Activated T-helper 9 cell treated with anti-CD3 and anti-CD28 coated beads, Interleukin-2, amount 50 U/mL, for 16 hours (primary cell): ENCODE data around the gene PAGE2B.
"Not testable (repeated sequence)": the region's sequence is repeated elsewhere in the genome, so short reads cannot be mapped to it uniquely, and the experiment has no call there.

Experiments
- DNase-seq: peaks from one replicate; pipeline ENCODE4 v3.0.0-alpha.2; 2020; ENCODE audit warnings: low read depth

The PAGE2B gene, protein sequence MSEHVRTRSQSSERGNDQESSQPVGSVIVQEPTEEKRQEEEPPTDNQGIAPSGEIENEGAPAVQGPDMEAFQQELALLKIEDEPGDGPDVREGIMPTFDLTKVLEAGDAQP

DNA sequence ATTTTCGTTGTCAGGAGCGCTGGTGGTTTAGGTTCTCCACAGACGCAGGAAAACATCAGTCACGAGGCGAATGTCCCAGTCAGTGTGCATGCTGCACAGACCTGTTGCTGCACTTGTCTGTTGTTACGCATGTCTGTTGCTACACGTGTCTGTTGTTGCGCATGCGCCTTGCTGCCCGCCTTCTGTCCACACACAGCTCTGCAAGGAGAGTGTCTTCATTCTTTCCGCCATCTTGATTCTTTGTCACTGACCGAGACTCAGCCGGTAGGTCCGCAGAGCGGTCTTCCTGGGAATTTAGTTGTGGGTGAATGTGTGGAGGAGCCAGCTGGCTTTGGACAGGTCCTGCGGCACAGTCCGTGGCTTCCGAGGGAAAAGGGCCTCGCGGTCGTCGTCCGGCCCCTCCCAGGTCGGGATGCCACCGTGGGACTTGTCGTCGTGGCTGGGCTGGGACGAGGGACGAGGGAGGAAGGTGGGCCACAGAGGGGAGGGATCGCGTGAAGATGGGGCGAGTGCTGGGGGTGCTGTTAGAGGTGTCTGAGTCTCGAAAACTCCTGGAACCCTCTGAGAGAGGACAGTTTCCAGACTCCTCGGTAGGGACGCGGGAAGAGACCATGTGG, at the start of gene PAGE2B:
PAGE2B (plus strand) TSS at position 180 of the 617 bp plus-strand sequence. CDS start 1,012 bp downstream, outside the sequence.
- no peak for DNase-seq

DNA sequence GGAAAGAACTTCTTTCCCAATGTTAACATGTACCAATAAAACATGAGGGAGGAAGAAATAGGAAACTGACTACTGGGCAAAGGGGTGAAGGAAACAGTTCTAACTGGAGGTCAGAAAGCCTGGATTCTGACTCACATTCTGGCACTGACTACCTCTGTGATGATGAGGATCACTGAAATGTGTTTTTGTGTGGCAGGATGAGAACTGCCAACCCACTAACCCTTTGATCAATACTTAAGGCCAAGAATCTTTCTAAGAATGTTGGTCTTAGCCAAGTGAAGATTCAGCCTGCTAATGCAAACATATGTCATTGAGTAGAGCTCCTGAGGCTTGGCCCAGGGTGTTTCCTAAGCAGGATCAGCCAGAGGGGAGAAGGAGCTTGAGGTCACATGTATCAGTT, 48.7 kb upstream of the PAGE2B start:
- DNase-seq: no peak

DNA sequence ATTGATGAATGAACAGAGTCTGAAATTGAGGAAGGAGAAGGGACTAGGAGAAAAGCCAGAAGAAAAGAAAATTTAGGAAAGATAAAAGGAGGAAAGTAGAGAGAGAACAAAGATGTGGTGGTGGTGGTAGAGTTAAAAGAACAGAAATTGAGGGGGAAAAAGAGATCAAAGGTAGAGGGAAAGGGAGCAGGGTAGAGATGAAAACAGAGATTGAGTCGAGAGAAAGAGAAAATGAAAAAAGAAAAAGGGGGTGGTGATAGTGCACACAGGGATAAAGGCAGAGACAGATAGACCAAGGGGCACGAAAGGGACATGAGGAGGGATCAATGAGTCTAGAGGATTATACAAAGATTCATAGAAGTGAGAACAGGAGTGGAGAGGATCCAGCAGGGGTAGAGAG, 48.0 kb upstream of the PAGE2B start:
- DNase-seq: no peak

DNA sequence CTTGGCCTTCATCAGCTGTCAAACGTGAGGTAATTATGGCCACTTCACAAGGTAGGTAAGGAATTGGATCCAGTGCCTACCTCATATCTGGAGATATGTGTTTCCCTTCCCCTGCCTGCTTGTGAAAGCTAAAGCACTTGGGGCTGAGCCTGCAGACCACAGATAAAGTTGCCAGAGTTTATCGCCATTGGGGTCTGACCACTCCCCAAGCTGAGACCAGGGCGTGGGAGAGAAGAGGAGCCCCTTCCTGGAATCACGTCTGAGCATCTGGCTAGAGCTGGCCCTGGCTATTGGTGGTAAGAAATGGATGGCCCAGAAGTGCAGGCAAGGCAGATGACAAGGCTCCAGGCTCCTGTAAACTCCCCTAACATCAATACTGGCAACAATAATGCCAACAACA, 46.8 kb upstream of the PAGE2B start:
- no peak for DNase-seq

DNA sequence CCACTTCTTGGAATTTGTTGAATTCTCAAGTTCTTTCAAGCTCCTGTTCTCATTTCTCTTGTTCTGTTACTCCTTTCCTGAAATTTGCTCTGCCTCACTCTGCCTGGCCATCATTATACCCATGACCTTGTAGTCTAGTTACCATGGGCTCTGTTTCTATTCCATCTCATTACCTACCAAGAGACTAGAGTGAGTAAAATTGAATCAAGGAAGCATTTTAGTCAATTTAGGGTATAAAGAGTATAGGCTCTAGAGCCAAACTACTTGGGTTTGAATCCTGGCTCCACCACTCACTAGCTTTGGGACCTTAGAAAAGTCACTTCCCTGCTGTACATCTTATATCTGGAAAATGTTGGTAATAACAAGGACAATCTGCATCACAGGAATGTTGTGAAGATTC, 46.2 kb upstream of the PAGE2B start:
- no peak for DNase-seq

DNA sequence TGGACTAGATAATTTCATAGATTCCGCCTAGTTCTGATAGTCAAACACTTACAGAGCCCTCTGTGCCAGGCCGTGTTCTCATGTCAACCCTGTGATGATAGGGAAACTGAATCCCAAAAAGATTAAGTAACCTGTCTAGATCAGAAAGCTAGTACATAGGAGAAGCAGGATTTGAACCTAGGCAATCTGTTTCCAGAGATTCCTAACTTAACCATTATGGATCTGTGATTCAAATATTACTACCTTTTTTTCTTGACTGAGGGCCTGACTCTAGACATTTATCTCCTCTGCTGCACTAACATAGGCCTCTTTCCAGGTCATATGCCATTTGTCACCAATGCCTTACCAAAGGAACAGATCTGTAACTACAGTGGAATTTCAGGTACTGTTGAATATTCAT, 45.5 kb upstream of the PAGE2B start:
- DNase-seq: no peak

DNA sequence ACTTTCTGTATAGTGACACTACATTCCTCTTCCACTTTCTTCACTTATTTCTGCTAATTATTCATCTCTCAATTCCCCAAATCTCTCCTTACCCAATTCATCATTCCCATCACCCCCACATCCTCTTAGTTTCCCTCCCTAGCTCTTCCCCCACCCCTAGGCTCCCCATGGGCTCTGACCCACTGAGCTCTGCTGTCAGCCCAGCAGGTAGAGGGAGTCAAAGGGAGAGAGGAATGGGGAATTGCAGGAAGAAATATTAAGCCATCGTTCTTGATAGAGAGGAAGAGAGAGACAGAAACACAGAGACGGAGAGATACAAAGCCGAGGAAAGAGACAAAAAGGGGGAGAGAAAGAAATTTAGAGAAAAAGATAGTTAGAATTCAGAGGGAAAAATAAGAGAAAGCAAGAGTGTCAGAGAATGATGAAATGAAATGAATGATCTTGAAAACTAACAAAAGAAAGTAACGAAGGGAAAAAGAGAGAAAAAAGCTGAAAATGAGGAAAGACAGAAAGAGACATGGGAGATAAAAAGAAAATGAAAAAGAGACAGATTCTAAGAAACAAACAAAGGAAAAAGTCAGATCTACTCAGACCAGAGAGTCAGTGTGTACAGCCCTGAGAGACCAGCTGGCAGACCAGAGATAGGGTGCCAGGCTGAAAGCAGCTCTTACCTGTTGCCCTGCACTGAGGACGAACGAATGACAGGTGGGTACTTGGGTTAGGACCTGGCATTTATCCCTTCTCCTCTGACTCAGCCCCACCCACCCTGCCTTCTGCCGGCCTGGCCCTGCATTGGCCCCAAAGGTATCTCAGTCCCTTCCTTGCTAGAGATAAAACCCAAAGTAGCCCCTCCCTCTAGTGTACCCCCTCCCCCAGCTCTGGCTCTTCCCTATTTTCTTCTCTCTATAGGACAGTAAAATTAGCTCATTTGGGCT, 44.3 kb upstream of the PAGE2B start, which contains the start of gene ALAS2:
ALAS2 (minus strand) TSS at position 707 of the 935 bp plus-strand sequence. CDS start 4,977 bp downstream, outside the sequence.
- no peak for DNase-seq

DNA sequence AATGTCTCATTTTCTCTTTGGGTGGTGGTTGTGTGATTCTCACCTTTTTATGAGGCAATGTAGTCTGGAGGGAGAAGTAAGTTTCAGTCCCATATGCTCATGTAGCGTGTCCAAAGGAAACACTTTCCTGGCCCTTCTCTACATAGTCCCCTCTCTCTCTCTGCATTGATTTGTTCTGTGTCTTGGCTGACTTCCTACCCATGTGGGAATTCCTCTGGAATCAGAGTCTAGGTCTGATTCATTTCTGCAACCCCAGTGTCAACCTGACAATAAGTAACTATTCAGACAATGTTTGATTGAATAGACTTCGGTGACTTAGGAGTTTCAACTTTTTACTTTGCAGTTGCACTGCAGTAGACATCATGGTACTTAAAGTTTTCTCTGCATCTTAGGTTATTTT, 41.4 kb upstream of the PAGE2B start:
- DNase-seq: no peak

DNA sequence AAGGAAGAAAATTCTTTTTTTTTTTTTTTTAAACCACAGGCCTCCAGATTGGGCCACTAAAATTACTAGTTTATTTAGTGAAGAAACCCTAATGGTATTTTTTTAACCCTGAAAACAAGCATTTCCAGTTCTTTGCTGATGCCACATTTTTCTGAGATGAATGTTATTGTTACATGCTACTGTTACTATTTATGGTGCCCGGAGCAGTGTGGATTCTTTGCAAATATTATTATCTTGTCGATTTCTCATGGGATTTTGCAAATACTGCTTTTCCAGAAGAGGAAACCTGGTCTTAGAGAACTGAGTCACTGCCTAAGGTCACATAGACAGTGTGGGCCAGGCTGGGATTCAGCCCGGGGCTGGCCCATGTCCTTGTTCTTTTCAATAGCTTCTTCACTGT, 35.4 kb upstream of the PAGE2B start:
- no peak for DNase-seq

DNA sequence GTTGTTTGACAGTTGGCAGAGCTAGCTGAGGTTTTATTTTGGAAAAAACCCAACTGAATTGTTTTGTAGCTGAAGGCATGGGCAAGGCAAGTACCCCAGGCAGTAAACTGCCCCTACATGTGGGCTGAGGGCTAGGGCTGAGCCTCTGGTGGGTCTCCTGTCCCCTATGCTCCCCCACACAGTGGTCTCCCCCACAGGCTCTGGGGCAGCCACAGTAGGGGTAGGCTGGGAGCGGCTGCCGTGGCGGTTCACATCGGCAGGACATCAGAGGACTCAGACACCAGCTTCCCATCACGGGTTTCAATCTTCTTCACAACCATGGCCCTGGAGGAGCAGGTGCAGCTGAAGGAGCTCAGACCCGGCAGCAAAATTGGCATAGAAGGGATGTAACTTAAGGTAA, 33.3 kb upstream of the PAGE2B start:
- no peak for DNase-seq

DNA sequence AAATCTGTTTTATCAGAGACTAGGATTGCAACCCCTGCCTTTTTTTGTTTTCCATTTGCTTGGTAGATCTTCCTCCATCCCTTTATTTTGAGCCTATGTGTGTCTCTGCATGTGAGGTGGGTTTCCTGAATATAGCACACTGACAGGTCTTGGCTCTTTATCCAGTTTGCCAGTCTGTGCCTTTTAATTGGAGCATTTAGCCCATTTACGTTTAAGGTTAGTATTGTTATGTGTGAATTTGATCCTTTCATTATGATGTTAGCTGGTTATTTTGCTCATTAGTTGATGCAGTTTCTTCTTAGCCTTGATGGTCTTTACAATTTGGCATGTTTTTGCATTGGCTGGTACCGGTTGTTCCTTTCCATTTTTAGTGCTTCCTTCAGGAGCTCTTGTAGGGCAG, 24.2 kb upstream of the PAGE2B start:
- DNase-seq: not testable (repeated sequence)

DNA sequence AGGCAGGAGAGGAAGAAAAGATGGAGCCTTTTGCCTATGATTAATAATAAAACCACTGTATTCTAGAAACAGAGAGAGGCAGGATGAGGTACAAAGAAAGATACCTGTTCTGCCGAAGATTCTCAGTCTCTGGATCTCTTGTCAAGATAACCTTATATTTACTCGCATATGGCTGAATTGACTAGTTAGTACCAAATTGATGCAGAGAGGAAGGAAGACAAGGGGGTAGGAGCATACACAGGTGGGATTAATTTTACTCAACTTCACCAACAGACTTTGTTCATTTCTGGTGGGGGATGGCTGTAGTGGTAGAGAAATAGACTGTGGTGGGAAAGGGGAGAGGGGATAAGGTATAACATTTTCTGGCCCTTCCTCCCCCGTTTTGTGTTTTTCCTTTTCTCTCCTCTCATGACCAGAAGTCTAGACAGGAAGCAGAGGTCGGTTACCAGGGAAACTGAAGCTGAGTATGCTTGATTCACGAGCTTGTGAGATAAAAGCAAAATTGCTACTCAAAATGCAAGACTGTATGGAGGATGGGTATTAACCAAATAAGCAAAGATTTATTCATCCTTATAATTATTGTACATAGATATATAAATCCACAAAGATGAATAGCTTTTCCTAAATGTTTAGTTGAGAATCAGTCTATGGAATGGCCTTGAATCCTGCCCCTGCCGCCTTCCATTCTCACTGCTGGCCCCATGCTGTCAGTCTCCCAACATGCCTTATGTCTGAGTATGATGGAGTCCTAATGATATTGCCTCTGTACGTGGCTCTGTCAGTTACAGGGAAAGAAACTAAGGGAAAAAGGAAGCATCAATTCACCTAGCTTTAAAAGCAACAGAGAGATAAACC, 17.8 kb upstream of the PAGE2B start:
- no peak for DNase-seq

DNA sequence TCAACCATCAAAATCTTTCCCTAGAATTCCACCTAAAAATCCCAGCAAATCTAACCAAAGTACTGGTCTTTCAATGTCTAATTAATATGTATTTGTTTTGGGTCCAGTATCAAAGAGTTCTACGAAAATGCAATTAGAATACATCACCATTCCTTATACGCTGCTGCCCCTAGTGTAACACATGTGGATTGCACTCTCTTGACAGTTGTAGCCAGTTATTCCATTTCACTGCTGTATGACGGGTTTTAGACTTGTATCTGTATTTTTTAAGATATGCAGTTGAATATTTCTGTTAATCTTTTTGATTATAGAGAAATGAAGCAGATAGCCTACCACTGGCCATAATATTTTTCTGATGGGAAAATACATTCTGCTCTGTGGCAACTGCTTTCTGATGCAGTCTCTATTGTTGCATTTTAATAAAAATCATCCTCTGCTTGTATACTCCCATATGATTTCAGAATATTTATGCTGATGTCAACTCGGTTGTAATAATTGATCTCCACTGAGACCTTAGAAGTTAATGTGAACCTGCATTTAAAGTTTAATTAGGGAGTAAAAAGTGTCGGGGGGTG, 17.1 kb upstream of the PAGE2B start:
- DNase-seq: no peak

DNA sequence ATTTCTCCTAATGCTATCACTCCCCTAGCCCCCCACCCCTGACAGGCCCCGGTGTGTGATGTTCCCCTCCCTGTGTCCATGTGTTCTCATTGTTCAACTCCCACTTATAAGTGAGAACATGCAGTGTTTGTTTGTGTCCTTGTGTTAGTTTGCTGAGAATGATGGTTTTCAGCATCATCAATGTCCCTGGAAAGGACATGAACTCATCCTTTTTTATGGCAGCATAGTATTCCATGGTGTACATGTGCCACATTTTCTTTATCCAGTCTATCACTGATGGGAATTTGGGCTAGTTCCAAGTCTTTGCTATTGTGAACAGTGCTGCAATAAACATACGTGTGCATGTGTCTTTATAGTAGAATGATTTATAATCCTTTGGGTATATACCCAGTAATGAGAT, 7.7 kb upstream of the PAGE2B start:
- DNase-seq: not testable (repeated sequence)

DNA sequence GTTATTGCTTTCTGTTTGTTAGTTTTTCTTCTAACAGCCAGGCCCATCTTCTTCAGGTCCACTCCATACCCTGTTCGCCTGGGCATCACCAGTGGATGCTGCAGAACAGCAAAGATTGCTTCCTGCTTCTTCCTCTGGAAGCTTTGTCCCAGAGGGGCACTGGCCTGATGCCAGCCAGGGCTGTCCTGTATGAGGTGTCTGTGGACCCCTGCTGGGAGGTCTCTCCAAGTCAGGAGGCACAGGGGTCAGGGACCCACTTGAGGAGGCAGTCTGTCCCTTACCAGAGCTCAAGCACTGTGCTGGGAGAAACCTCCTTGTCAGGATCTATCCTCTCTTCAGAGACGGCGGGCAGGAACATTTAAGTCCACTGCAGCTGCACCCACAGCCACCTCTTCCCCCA, 2.5 kb upstream of the PAGE2B start:
- DNase-seq: no peak

DNA sequence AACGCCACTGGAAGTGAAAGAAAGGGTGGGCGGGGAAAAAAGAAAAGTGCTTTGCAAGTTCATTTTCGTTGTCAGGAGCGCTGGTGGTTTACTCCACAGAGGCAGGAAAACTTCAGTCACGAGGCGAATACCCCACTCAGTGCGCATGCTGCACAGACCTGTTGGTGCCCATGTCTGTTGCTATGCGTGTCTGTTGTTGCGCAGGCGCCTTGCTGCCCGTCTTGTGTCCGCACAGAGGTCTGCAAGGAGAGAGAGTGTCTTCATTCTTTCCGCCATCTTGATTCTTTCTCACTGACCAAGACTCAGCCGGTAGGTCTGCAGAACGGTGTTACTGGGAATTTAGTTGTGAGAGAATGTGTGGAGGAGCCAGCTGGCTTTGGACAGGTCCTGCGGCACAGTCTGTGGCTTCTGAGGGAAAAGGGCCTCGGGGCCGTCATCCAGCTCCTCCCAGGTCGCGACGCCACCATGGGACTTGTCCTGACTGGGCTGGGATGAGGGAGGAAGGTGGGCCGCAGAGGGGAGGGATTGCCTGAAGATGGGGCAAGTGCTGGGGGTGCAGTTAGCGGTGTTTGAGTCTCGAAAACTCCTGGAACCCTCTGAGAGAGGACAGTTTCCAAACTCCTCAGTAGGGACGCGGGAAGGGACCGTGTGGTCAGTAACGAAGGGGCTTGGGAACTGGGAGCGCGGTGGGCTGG, 14.1 kb downstream of the PAGE2B start, which contains the start of gene PAGE2:
PAGE2 (plus strand) TSS at position 224 of the 695 bp plus-strand sequence. CDS start 1,003 bp downstream, outside the sequence.
- DNase-seq: no peak

DNA sequence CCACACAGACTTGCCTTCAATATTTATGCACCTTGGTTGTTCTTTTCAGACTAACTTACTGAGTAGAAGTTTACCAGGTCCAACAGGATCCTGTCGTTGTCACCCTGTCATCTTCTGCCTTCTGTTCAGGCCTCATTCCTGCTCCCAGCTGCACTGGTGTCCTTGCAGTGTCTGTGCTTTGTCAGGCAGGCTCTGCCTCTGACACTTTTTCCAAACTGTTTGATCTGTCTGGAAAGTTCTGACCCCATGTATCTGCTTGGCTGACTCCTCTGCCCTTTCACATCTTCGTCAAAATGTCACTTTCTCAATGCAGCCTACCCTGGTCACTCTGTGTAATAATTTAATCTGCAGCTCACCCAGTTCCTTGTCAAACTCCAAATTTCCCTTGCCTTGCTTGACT, 23.9 kb downstream of the PAGE2B start:
- DNase-seq: no peak

DNA sequence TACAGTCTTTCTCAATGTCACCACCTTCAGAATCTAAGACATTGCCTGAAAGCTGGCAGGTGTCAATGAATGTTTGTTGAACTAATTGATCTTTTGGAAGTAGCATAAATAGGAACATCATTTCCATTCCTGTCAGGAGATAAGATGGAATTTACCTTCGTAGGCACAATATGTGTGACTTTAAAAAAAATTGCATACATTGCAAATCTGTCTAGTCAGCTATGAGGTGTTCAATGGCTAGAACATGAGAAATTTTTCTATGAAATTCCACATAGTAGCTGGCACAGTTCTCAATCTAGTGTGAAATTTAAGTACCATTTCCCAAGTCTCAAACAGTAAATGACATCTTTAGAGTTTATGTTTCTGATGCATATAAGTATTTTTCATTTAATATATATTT, 24.3 kb downstream of the PAGE2B start:
- DNase-seq: no peak

DNA sequence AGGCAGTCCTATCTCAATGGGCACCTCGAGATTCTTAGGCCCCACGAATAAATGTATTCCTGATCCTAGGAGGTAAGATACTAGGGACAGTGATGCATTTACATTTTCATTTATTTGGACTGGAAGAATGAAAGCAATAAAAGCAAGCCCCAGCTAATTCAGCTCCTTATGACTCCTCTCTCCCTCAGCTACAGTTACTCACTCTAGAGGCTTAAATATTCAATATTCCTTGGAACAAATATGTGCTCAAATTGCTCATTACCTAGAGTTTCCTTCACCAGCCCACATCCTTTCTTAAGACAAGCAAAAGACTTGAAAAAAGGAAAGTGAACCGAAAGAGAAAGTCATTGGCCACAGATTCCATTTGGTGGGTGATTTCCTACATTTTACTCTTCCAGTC, 27.9 kb downstream of the PAGE2B start:
- DNase-seq: no peak

DNA sequence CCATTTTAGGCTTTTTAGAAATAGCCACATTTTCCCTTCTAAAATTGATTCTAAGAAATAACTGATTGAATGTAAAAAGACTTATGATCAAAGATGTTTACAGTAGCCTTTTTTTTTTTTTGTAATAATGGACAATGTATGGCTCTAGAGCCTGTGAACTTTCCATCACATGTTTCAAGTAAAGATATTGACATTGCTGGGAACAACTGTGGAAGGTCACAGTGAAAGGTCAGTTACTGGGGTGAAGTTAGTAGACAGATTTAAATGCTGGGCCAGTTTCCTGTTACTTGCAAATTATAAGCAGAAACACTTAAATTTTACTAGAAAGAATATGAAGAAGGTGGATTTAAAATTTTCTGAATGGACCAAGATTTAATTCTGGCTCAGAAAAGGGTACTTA, 32.4 kb downstream of the PAGE2B start:
- DNase-seq: no peak

DNA sequence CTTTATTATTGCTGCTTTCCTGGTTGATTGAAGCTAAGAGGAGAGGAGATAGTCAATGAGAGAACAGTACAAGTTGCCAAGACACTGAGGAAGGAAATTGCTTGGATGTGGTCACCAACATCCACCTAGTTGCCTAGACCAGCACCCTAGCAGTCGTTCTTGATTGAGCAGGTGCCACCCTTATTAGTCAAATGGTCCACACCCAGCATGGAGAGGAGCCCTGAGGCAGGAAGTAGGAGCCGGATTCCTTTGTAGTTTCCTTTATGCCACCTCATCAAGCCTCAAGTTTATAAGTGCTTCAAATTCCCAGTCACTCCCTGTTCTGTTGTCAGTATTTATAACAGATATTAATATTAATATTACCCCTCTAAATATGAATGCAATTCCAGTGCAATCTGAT, 33.1 kb downstream of the PAGE2B start:
- DNase-seq: no peak
